Measurements from ENCODE around the gene BICC1.

The BICC1 gene

GRCh38 chr10:58741673-58742072, 229.0 kb downstream of the BICC1 start:
- H3K4me3 ChIP-seq (IDR thresholded peaks at IDR 0.05; ENCODE audit: insufficient read depth, low read depth, low read length): no peak overlapping the region
- no peaks in the 10 kb centered on the region for H3K79me2 ChIP-seq (ENCODE audit: insufficient read depth, low read depth)
- H3K36me3 ChIP-seq (ENCODE audit: insufficient read depth): no peaks in the 10 kb centered on the region
- H2AFZ ChIP-seq (ENCODE audit: low read depth): no peak overlapping the region
- no peak overlapping the region for H3K9ac ChIP-seq
- H3K4me1 ChIP-seq (ENCODE audit: low read depth, poor library complexity, severe bottlenecking): peaks cover 8% of the 10 kb centered on the region
- no peaks in the 10 kb centered on the region for H4K20me1 ChIP-seq (ENCODE audit: insufficient read depth)
- no peak overlapping the region for H3K27ac ChIP-seq
- no peaks in the 10 kb centered on the region for H3K27me3 ChIP-seq (ENCODE audit: insufficient read depth, low read depth)
- TF ChIP-seq CTCF (conservative IDR thresholded peaks at IDR 0.05; ENCODE audit: low read depth, low read length): no peak
- H3K4me2 ChIP-seq: no peak overlapping the region; the same call in 1 of the 2 replicates

- no peak overlapping the region; the same call in 1 of the 2 replicates for H3K4me2 ChIP-seq
- H3K27ac ChIP-seq: no peak overlapping the region
- H3K4me3 ChIP-seq (IDR thresholded peaks at IDR 0.05; ENCODE audit: insufficient read depth, low read depth, low read length): no peak overlapping the region
- no peaks in the 10 kb centered on the region for H3K79me2 ChIP-seq (ENCODE audit: insufficient read depth, low read depth)
- H2AFZ ChIP-seq (ENCODE audit: low read depth): no peak overlapping the region
- no peak overlapping the region for H3K9ac ChIP-seq
- no peaks in the 10 kb centered on the region for H3K27me3 ChIP-seq (ENCODE audit: insufficient read depth, low read depth)
- H3K4me1 ChIP-seq (ENCODE audit: low read depth, poor library complexity, severe bottlenecking): peaks cover 7% of the 10 kb centered on the region
- H4K20me1 ChIP-seq (ENCODE audit: insufficient read depth): no peaks in the 10 kb centered on the region
- no peaks in the 10 kb centered on the region for H3K36me3 ChIP-seq (ENCODE audit: insufficient read depth)
- no peak for TF ChIP-seq CTCF (conservative IDR thresholded peaks at IDR 0.05; ENCODE audit: low read depth, low read length)
These were observed 229.5 kb downstream of the BICC1 start for GRCh38 chr10:58742141-58742540.

- TF ChIP-seq CTCF (conservative IDR thresholded peaks at IDR 0.05; ENCODE audit: low read depth, low read length): no peak
- H3K9ac ChIP-seq: no peak overlapping the region
These were observed 230.9 kb downstream of the BICC1 start for GRCh38 chr10:58743466-58744115.

GRCh38 chr10:58746474-58747185, 234.0 kb downstream of the BICC1 start:
- Histone ChIP-seq H3K4me3 (IDR thresholded peaks at IDR 0.05; ENCODE audit: insufficient read depth, low read depth, low read length) (no peak overlapping the region), H3K79me2 (ENCODE audit: insufficient read depth, low read depth) (no peaks in the 10 kb centered on the region), H4K20me1 (ENCODE audit: insufficient read depth) (no peaks in the 10 kb centered on the region), H3K4me1 (ENCODE audit: low read depth, poor library complexity, severe bottlenecking) (peaks cover 6% of the 10 kb centered on the region), H3K36me3 (ENCODE audit: insufficient read depth) (no peaks in the 10 kb centered on the region), H3K27me3 (ENCODE audit: insufficient read depth, low read depth) (no peaks in the 10 kb centered on the region), H3K27ac (no peak overlapping the region), H3K4me2 (no peak overlapping the region), H2AFZ (ENCODE audit: low read depth) (no peak overlapping the region), H3K9ac (no peak overlapping the region)
- TF ChIP-seq CTCF (conservative IDR thresholded peaks at IDR 0.05; ENCODE audit: low read depth, low read length): no peak

More at GRCh38 chr10:58743466-58744115, 230.9 kb downstream of the BICC1 start:
- no peaks in the 10 kb centered on the region for H4K20me1 ChIP-seq (ENCODE audit: insufficient read depth)
- H3K36me3 ChIP-seq (ENCODE audit: insufficient read depth): no peaks in the 10 kb centered on the region
- no peaks in the 10 kb centered on the region for H3K27me3 ChIP-seq (ENCODE audit: insufficient read depth, low read depth)
- H3K79me2 ChIP-seq (ENCODE audit: insufficient read depth, low read depth): no peaks in the 10 kb centered on the region
- peaks cover 7% of the 10 kb centered on the region for H3K4me1 ChIP-seq (ENCODE audit: low read depth, poor library complexity, severe bottlenecking)
- no peak overlapping the region for H3K4me3 ChIP-seq (IDR thresholded peaks at IDR 0.05; ENCODE audit: insufficient read depth, low read depth, low read length)
- no peak overlapping the region for H3K27ac ChIP-seq
- H3K4me2 ChIP-seq: no peak overlapping the region
- H2AFZ ChIP-seq (ENCODE audit: low read depth): no peak overlapping the region

Measured in KMS-11 (cell line).